GM23338 (cell line): ENCODE measurements around the gene PPP2R5B.

ENCODE experiments used
- CREB1 ChIP-seq: fragments of 250-450 bp; sonication (Bioruptor Pico); IDR thresholded peaks from 2 replicates; pipeline ENCODE4 v1.5.0; 2020; ENCODE audit warnings: low read depth, mild to moderate bottlenecking, moderate library complexity
- EZH2 ChIP-seq: fragments of 200-600 bp; sonication (generic); IDR thresholded peaks from one replicate; pipeline ENCODE4 v1.8.0; 2017; ENCODE audit warnings: antibody characterized with exemption, mild to moderate bottlenecking, low read depth; ENCODE audit not compliant: unreplicated experiment
- EZH2phosphoT487 ChIP-seq: fragments of 200-600 bp; sonication (generic); IDR thresholded peaks from one replicate; pipeline ENCODE4 v1.8.1; 2018; ENCODE audit warnings: antibody characterized with exemption; ENCODE audit not compliant: unreplicated experiment
- JUNB ChIP-seq: IDR thresholded peaks from one replicate; pipeline ENCODE4 v1.6.1; 2016; ENCODE audit warnings: antibody characterized with exemption; ENCODE audit not compliant: unreplicated experiment
- NANOG ChIP-seq: IDR thresholded peaks from 2 replicates; pipeline ENCODE4 v1.6.1; 2016; ENCODE audit warnings: antibody characterized with exemption, borderline replicate concordance
- POLR2AphosphoS5 ChIP-seq: IDR thresholded peaks from 2 replicates; pipeline ENCODE4 v1.6.1; 2016; ENCODE audit warnings: antibody characterized with exemption, low read depth
- STAT1 ChIP-seq: IDR thresholded peaks from one replicate; pipeline ENCODE4 v1.6.1; 2016; ENCODE audit warnings: antibody characterized with exemption; ENCODE audit not compliant: unreplicated experiment
- ZNF114 ChIP-seq: fragments of 250-450 bp; sonication (Bioruptor Pico); IDR thresholded peaks from 2 replicates; pipeline ENCODE4 v1.5.0; 2020; ENCODE audit warnings: mild to moderate bottlenecking, moderate library complexity
- ZNF331 ChIP-seq: fragments of 250-450 bp; sonication (Bioruptor Pico); IDR thresholded peaks from 2 replicates; pipeline ENCODE4 v1.5.0; 2020; ENCODE audit warnings: low read depth, mild to moderate bottlenecking, moderate library complexity
- TF ChIP-seq, protein P1 (sequence below), 2 experiments: fragments of 200-600 bp in 1 of 2; sonication (generic) in 1 of 2; conservative IDR thresholded peaks; 2 replicates each; pipeline versions ENCODE4 v1.5.1 to v1.6.1; 2016 to 2017; ENCODE audit warnings: antibody characterized with exemption in 2 of 2, low read depth in 2 of 2, mild to moderate bottlenecking in 2 of 2, moderate library complexity in 1 of 2
- TF ChIP-seq, protein P2 (sequence below): IDR thresholded peaks from one replicate; pipeline ENCODE4 v1.6.1; 2018; ENCODE audit warnings: antibody characterized with exemption; ENCODE audit not compliant: unreplicated experiment
- TF ChIP-seq, protein P3 (sequence below): IDR thresholded peaks from 2 replicates; pipeline ENCODE4 v1.6.1; 2016; ENCODE audit warnings: antibody characterized with exemption
- TF ChIP-seq, protein P4 (sequence below): fragments of 250-450 bp; sonication (Bioruptor Pico); IDR thresholded peaks from 2 replicates; pipeline ENCODE4 v1.5.0; 2020; ENCODE audit warnings: mild to moderate bottlenecking, moderate library complexity

DNA sequence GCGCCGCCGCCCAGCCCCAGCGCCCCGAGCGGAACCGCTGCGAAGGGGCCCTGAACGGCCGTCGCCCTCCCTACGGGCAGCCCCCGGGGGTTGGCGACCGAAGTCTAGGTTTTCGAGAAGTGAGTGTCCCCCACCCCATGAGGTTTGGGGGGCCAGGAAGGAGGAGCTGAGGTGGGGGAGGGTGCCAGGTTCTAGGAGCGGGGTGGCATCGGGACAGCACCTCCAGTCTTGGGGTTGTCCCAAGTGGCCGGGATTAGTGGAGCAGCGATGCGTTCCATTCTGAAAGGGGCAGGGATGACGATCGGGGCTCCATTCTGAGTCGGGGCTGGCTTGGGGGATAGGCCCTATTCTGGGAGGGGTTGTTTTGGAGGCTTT is 408 bp downstream of the PPP2R5B start:
- TF ChIP-seq, protein P1, sequence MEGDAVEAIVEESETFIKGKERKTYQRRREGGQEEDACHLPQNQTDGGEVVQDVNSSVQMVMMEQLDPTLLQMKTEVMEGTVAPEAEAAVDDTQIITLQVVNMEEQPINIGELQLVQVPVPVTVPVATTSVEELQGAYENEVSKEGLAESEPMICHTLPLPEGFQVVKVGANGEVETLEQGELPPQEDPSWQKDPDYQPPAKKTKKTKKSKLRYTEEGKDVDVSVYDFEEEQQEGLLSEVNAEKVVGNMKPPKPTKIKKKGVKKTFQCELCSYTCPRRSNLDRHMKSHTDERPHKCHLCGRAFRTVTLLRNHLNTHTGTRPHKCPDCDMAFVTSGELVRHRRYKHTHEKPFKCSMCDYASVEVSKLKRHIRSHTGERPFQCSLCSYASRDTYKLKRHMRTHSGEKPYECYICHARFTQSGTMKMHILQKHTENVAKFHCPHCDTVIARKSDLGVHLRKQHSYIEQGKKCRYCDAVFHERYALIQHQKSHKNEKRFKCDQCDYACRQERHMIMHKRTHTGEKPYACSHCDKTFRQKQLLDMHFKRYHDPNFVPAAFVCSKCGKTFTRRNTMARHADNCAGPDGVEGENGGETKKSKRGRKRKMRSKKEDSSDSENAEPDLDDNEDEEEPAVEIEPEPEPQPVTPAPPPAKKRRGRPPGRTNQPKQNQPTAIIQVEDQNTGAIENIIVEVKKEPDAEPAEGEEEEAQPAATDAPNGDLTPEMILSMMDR (conservative IDR thresholded peaks at IDR 0.05; ENCODE audit: low read depth in 2 of 2) = no peak
- TF ChIP-seq JUNB = no peak
- TF ChIP-seq ZNF114 (CRISPR knock-in tag) = no peak
- TF ChIP-seq POLR2AphosphoS5 = no peak
- TF ChIP-seq, protein P2, sequence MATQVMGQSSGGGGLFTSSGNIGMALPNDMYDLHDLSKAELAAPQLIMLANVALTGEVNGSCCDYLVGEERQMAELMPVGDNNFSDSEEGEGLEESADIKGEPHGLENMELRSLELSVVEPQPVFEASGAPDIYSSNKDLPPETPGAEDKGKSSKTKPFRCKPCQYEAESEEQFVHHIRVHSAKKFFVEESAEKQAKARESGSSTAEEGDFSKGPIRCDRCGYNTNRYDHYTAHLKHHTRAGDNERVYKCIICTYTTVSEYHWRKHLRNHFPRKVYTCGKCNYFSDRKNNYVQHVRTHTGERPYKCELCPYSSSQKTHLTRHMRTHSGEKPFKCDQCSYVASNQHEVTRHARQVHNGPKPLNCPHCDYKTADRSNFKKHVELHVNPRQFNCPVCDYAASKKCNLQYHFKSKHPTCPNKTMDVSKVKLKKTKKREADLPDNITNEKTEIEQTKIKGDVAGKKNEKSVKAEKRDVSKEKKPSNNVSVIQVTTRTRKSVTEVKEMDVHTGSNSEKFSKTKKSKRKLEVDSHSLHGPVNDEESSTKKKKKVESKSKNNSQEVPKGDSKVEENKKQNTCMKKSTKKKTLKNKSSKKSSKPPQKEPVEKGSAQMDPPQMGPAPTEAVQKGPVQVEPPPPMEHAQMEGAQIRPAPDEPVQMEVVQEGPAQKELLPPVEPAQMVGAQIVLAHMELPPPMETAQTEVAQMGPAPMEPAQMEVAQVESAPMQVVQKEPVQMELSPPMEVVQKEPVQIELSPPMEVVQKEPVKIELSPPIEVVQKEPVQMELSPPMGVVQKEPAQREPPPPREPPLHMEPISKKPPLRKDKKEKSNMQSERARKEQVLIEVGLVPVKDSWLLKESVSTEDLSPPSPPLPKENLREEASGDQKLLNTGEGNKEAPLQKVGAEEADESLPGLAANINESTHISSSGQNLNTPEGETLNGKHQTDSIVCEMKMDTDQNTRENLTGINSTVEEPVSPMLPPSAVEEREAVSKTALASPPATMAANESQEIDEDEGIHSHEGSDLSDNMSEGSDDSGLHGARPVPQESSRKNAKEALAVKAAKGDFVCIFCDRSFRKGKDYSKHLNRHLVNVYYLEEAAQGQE = no peak
- TF ChIP-seq CREB1 (CRISPR knock-in tag) = no peak
- no peak for TF ChIP-seq EZH2
- TF ChIP-seq, protein P3, sequence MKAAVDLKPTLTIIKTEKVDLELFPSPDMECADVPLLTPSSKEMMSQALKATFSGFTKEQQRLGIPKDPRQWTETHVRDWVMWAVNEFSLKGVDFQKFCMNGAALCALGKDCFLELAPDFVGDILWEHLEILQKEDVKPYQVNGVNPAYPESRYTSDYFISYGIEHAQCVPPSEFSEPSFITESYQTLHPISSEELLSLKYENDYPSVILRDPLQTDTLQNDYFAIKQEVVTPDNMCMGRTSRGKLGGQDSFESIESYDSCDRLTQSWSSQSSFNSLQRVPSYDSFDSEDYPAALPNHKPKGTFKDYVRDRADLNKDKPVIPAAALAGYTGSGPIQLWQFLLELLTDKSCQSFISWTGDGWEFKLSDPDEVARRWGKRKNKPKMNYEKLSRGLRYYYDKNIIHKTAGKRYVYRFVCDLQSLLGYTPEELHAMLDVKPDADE = no peak
- TF ChIP-seq EZH2phosphoT487 = no peak
- no peak for TF ChIP-seq ZNF331
- TF ChIP-seq STAT1 = no peak
- TF ChIP-seq NANOG = no peak
- TF ChIP-seq, protein P4, sequence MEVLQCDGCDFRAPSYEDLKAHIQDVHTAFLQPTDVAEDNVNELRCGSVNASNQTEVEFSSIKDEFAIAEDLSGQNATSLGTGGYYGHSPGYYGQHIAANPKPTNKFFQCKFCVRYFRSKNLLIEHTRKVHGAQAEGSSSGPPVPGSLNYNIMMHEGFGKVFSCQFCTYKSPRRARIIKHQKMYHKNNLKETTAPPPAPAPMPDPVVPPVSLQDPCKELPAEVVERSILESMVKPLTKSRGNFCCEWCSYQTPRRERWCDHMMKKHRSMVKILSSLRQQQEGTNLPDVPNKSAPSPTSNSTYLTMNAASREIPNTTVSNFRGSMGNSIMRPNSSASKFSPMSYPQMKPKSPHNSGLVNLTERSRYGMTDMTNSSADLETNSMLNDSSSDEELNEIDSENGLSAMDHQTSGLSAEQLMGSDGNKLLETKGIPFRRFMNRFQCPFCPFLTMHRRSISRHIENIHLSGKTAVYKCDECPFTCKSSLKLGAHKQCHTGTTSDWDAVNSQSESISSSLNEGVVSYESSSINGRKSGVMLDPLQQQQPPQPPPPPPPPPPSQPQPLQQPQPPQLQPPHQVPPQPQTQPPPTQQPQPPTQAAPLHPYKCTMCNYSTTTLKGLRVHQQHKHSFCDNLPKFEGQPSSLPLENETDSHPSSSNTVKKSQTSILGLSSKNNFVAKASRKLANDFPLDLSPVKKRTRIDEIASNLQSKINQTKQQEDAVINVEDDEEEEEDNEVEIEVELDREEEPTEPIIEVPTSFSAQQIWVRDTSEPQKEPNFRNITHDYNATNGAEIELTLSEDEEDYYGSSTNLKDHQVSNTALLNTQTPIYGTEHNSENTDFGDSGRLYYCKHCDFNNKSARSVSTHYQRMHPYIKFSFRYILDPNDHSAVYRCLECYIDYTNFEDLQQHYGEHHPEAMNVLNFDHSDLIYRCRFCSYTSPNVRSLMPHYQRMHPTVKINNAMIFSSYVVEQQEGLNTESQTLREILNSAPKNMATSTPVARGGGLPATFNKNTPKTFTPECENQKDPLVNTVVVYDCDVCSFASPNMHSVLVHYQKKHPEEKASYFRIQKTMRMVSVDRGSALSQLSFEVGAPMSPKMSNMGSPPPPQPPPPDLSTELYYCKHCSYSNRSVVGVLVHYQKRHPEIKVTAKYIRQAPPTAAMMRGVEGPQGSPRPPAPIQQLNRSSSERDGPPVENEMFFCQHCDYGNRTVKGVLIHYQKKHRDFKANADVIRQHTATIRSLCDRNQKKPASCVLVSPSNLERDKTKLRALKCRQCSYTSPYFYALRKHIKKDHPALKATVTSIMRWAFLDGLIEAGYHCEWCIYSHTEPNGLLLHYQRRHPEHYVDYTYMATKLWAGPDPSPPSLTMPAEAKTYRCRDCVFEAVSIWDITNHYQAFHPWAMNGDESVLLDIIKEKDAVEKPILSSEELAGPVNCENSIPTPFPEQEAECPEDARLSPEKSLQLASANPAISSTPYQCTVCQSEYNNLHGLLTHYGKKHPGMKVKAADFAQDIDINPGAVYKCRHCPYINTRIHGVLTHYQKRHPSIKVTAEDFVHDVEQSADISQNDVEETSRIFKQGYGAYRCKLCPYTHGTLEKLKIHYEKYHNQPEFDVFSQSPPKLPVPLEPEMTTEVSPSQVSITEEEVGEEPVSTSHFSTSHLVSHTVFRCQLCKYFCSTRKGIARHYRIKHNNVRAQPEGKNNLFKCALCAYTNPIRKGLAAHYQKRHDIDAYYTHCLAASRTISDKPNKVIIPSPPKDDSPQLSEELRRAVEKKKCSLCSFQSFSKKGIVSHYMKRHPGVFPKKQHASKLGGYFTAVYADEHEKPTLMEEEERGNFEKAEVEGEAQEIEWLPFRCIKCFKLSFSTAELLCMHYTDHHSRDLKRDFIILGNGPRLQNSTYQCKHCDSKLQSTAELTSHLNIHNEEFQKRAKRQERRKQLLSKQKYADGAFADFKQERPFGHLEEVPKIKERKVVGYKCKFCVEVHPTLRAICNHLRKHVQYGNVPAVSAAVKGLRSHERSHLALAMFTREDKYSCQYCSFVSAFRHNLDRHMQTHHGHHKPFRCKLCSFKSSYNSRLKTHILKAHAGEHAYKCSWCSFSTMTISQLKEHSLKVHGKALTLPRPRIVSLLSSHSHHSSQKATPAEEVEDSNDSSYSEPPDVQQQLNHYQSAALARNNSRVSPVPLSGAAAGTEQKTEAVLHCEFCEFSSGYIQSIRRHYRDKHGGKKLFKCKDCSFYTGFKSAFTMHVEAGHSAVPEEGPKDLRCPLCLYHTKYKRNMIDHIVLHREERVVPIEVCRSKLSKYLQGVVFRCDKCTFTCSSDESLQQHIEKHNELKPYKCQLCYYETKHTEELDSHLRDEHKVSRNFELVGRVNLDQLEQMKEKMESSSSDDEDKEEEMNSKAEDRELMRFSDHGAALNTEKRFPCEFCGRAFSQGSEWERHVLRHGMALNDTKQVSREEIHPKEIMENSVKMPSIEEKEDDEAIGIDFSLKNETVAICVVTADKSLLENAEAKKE = no peak
